SK-N-SH (cell line): ENCODE data around the gene LIN7C. TPM values are rescaled to one million over a fixed set of nuclear protein-coding genes. Genes with fewer than 3 reads are reported as not detected.

Experiments used
- CTCF ChIA-PET: fragments of 300-600, 350-600 bp; formaldehyde crosslinking; extraction: SDS; loops from one replicate; lab custom pipeline; 2021; lab: Yijun Ruan, JAX
- POLR2A ChIA-PET: fragments of 350-600 bp; sonication (Branson Sonifier 250); formaldehyde crosslinking; extraction: SDS; loops from one replicate; lab custom pipeline; 2020; ENCODE audit warnings: antibody characterized with exemption, inconsistent platforms; lab: Yijun Ruan, JAX
- DNase-seq: peaks from one replicate; pipeline ENCODE4 v3.0.0; 2012
- H2AFZ ChIP-seq: fragments of 200-600 bp; sonication (generic); 2 replicates; pipeline ENCODE4 v1.8.1; 2016; ENCODE audit warnings: antibody characterized with exemption, mild to moderate bottlenecking, low read depth
- H3F3A ChIP-seq: fragments of 200-600 bp; sonication (generic); replicated peaks from 2 replicates; pipeline ENCODE3; 2016; ENCODE audit warnings: antibody characterized with exemption, mild to moderate bottlenecking; ENCODE audit not compliant: insufficient read depth
- H3K27ac ChIP-seq, 2 experiments: fragments of 200-500 bp in 1 of 2; fragments of 200-600 bp in 1 of 2; sonication (Bioruptor generic) in 1 of 2; sonication (generic), shearing (Covaris generic) in 1 of 2; 2 replicates each; pipeline versions ENCODE4 v1.5.1 to v1.6.1; 2014 to 2016; ENCODE audit warnings: low read depth in 2 of 2, inconsistent platforms in 1 of 2, low read length in 1 of 2, mild to moderate bottlenecking in 1 of 2, mixed read lengths in 1 of 2
- H3K27me3 ChIP-seq: fragments of 200-600 bp; sonication (generic), shearing (Covaris generic); 2 replicates; pipeline ENCODE4 v1.6.1; 2016; ENCODE audit warnings: mixed run types; ENCODE audit not compliant: insufficient read depth
- H3K36me3 ChIP-seq, 2 experiments: fragments of 200-500 bp in 1 of 2; fragments of 200-600 bp in 1 of 2; sonication (Bioruptor generic) in 1 of 2; sonication (generic) in 1 of 2; replicated peaks in 1 of 2; 2 replicates each; pipeline versions ENCODE3 to v1.5.1; 2014 to 2016; ENCODE audit warnings: low read length in 1 of 2, mild to moderate bottlenecking in 1 of 2; ENCODE audit not compliant: insufficient read depth in 2 of 2, control insufficient read depth in 1 of 2
- H3K4me1 ChIP-seq, 2 experiments: fragments of 200-500 bp in 1 of 2; fragments of 200-600 bp in 1 of 2; sonication (Bioruptor generic) in 1 of 2; sonication (generic), shearing (Covaris generic) in 1 of 2; 2 replicates each; pipeline versions ENCODE4 v1.5.1 to v1.6.1; 2014 to 2016; ENCODE audit warnings: low read depth in 1 of 2, low read length in 1 of 2, mixed run types in 1 of 2; ENCODE audit not compliant: insufficient read depth in 2 of 2, control insufficient read depth in 1 of 2
- H3K4me2 ChIP-seq: fragments of 200-600 bp; sonication (generic), shearing (Covaris generic); 2 replicates; pipeline ENCODE4 v1.6.1; 2017; ENCODE audit warnings: mixed run types
- H3K4me3 ChIP-seq, 2 experiments: fragments of 200-500 bp in 1 of 2; fragments of 200-600 bp in 1 of 2; sonication (Bioruptor generic) in 1 of 2; sonication (generic), shearing (Covaris generic) in 1 of 2; 2 replicates each; pipeline versions ENCODE4 v1.5.1 to v1.8.1; 2014 to 2016; ENCODE audit warnings: low read depth in 2 of 2, inconsistent platforms in 1 of 2, low read length in 1 of 2, mild to moderate bottlenecking in 1 of 2, mixed read lengths in 1 of 2, moderate library complexity in 1 of 2
- H3K79me2 ChIP-seq: fragments of 200-600 bp; sonication (generic); 2 replicates; pipeline ENCODE4 v1.8.1; 2017; ENCODE audit warnings: mild to moderate bottlenecking; ENCODE audit not compliant: insufficient read depth
- H3K9ac ChIP-seq: fragments of 200-600 bp; sonication (generic); 2 replicates; pipeline ENCODE4 v1.6.1; 2017; ENCODE audit warnings: mixed run types
- H3K9me2 ChIP-seq: fragments of 200-600 bp; sonication (generic); 2 replicates; pipeline ENCODE4 v1.6.1; 2017; ENCODE audit warnings: mixed run types
- H3K9me3 ChIP-seq: fragments of 200-600 bp; sonication (generic); 2 replicates; pipeline ENCODE4 v1.6.1; 2017; ENCODE audit warnings: mixed run types, mild to moderate bottlenecking, moderate library complexity
- H4K20me1 ChIP-seq: fragments of 200-600 bp; sonication (generic); 2 replicates; pipeline ENCODE4 v1.6.1; 2017; ENCODE audit warnings: mild to moderate bottlenecking, mixed run types; ENCODE audit not compliant: insufficient read depth
- CTCF ChIP-seq: fragments of 200-600 bp; sonication (generic); IDR thresholded peaks from 2 replicates; pipeline ENCODE4 v1.6.1; 2017; ENCODE audit warnings: antibody characterized with exemption, mild to moderate bottlenecking, moderate library complexity
- ELF1 ChIP-seq: IDR thresholded peaks from 2 replicates; pipeline ENCODE4 v1.4.0; 2012
- EP300 ChIP-seq, 2 experiments: IDR thresholded peaks; 2 replicates each; pipeline versions ENCODE4 v1.4.0 to v1.6.1; 2012; ENCODE audit warnings: borderline replicate concordance in 1 of 2, low read depth in 1 of 2, low read length in 1 of 2
- FOXJ3 ChIP-seq: sonication (generic); formaldehyde crosslinking; IDR thresholded peaks from 2 replicates; pipeline ENCODE4 v1.5.1; 2020; ENCODE audit warnings: mild to moderate bottlenecking, missing genetic modification reagents
- GATA2 ChIP-seq: sonication (generic); formaldehyde crosslinking; IDR thresholded peaks from 2 replicates; pipeline ENCODE4 v1.5.0; 2020; ENCODE audit warnings: mild to moderate bottlenecking, missing genetic modification reagents
- MEF2A ChIP-seq: IDR thresholded peaks from 2 replicates; pipeline ENCODE4 v1.4.0; 2012; ENCODE audit warnings: low read depth, borderline replicate concordance
- NRF1 ChIP-seq: IDR thresholded peaks from 2 replicates; pipeline ENCODE4 v1.6.1; 2012; ENCODE audit warnings: low read depth, mild to moderate bottlenecking, low read length
- POLR2AphosphoS5 ChIP-seq: IDR thresholded peaks from 2 replicates; pipeline ENCODE4 v1.6.1; 2012; ENCODE audit warnings: low read depth, low read length
- REST ChIP-seq: IDR thresholded peaks from 2 replicates; pipeline ENCODE4 v1.6.1; 2012; ENCODE audit warnings: mild to moderate bottlenecking, low read depth, low read length, moderate library complexity
- SIN3A ChIP-seq: IDR thresholded peaks from 2 replicates; pipeline ENCODE4 v1.6.1; 2012; ENCODE audit warnings: low read depth, mild to moderate bottlenecking, low read length, moderate library complexity, borderline replicate concordance
- SMC3 ChIP-seq: IDR thresholded peaks from 2 replicates; pipeline ENCODE4 v1.6.1; 2012; ENCODE audit warnings: low read depth, low read length, improper control_type of control experiment
- TAF1 ChIP-seq: IDR thresholded peaks from 2 replicates; pipeline ENCODE4 v1.6.1; 2012; ENCODE audit warnings: low read depth, mild to moderate bottlenecking, low read length, moderate library complexity, borderline replicate concordance
- TCF12 ChIP-seq: IDR thresholded peaks from 2 replicates; pipeline ENCODE4 v1.4.0; 2012
- WGBS: methylation state at CpG from one replicate; pipeline ENCODE4 v1.1.6; 2017; ENCODE audit warnings: low lambda C conversion rate; 5-methylcytosine and 5-hydroxymethylcytosine counted together
- polyA plus RNA-seq, 3 experiments: library from polyadenylated mRNA; depleted of rRNA; stranded (reverse); fragments of >200 nt; gene quantifications; 2 replicates each; pipeline ENCODE4 v1.2.3, GENCODE V29; 2012

The LIN7C gene
- polyA plus RNA-seq, 1 of the 3 experiments (the other 2 are of a cell fraction) = 7.3 TPM

GRCh38 chr11:27468995-27469695 is 37.4 kb downstream of the LIN7C start:
- H2AFZ ChIP-seq = no peak overlapping the region
- no peak overlapping the region for H3K4me3 ChIP-seq
- no peaks in the 10 kb centered on the region; the same call in 1 of the 2 replicates for H4K20me1 ChIP-seq
- no peaks in the 10 kb centered on the region for H3K9me2 ChIP-seq
- H3K9me3 ChIP-seq = no peaks in the 10 kb centered on the region
- H3K27ac ChIP-seq = no peak overlapping the region
- peaks cover 10 to 57% of the 10 kb centered on the region in 2 experiments for H3K4me1 ChIP-seq
- no peaks in the 10 kb centered on the region for H3K36me3 ChIP-seq
- CTCF ChIA-PET = interaction anchor here (1.1 to 1.6 kb wide), 3 partner anchors 17 to 101 kb away, joined by 3 read pairs; no protein-coding TSS in a partner anchor
- WGBS = 88% methylated on average over 8 of the region's 8 CpGs
- H3F3A ChIP-seq = peaks cover 4% of the 10 kb centered on the region
- DNase-seq = no peak
- H3K79me2 ChIP-seq = peaks cover 32% of the 10 kb centered on the region; the same call in 1 of the 2 replicates
- TF ChIP-seq SIN3A (no peak), TAF1 (no peak), ELF1 (no peak), FOXJ3 (CRISPR knock-in tag) (no peak), MEF2A (no peak), POLR2AphosphoS5 (no peak), NRF1 (no peak), REST (no peak), EP300 (IDR thresholded peaks at IDR 0.05; ENCODE audit: borderline replicate concordance in 1 of 2, low read depth in 1 of 2, low read length in 1 of 2) (no peak), GATA2 (no peak), CTCF (no peak), TCF12 (no peak), SMC3 (no peak)
- TF ChIP-seq, all 33 proteins: peak for 0
- POLR2A ChIA-PET = no interaction called here
- Histone ChIP-seq H3K27me3 (no peaks in the 10 kb centered on the region), H3K9ac (no peak overlapping the region), H3K4me2 (no peak overlapping the region)
